IMR-90 (cell line): ENCODE results near the gene C13orf46. TPM values are rescaled to one million over a fixed set of nuclear protein-coding genes. Genes with fewer than 3 reads are reported as not detected.

Experiments used
- ATAC-seq: fragments of 200-7000 bp; cut with Tn5 transposase; 2 replicates; pipeline ENCODE4 v1.9.1; 2020; ENCODE audit warnings: low read depth, mild to moderate bottlenecking, moderate library complexity
- BruUV-seq: library from RNA; stranded (reverse); fragments of 400-500 nt; replicated peaks from 2 replicates; lab custom pipeline; 2021; lab: Mats Ljungman, UMichigan
- CTCF ChIA-PET: fragments of 300-600 bp; formaldehyde crosslinking; extraction: SDS; loops from one replicate; lab custom pipeline; 2021; ENCODE audit warnings: antibody characterized with exemption; lab: Yijun Ruan, JAX
- POLR2A ChIA-PET: fragments of 300-600 bp; sonication (Branson Sonifier 250); formaldehyde crosslinking; loops from one replicate; lab custom pipeline; 2022; ENCODE audit warnings: antibody characterized with exemption; ENCODE audit not compliant: unreplicated experiment; lab: Charles Lee
- DNase-seq: peaks from one replicate; pipeline ENCODE4 v3.0.0; 2013
- H2AFZ ChIP-seq: replicated peaks from 2 replicates; pipeline ENCODE3; 2013; ENCODE audit warnings: low read length, mild to moderate bottlenecking; ENCODE audit not compliant: poor library complexity
- H2AK5ac ChIP-seq: 2 replicates; pipeline ENCODE4 v1.6.1; 2013; ENCODE audit warnings: low read depth, low read length, inconsistent platforms
- H2AK9ac ChIP-seq: replicated peaks from 2 replicates; pipeline ENCODE3; 2013; ENCODE audit warnings: mild to moderate bottlenecking, low read depth, low read length, moderate library complexity; ENCODE audit not compliant: poor library complexity
- H2BK120ac ChIP-seq: 2 replicates; pipeline ENCODE4 v1.6.1; 2013; ENCODE audit warnings: low read depth, low read length, inconsistent platforms
- H2BK15ac ChIP-seq: 3 replicates; pipeline ENCODE4 v1.6.1; 2013; ENCODE audit warnings: low read depth, low read length, inconsistent platforms
- H2BK20ac ChIP-seq: 2 replicates; pipeline ENCODE4 v1.6.1; 2013; ENCODE audit warnings: low read depth, mild to moderate bottlenecking, inconsistent platforms, low read length, moderate library complexity
- H2BK5ac ChIP-seq: 2 replicates; pipeline ENCODE4 v1.6.1; 2013; ENCODE audit warnings: mild to moderate bottlenecking, low read depth, low read length, inconsistent platforms; ENCODE audit not compliant: poor library complexity, severe bottlenecking
- H3K14ac ChIP-seq: replicated peaks from 2 replicates; pipeline ENCODE4 v1.6.1; 2013; ENCODE audit warnings: low read depth, low read length, inconsistent platforms
- H3K18ac ChIP-seq: 2 replicates; pipeline ENCODE4 v1.6.1; 2013; ENCODE audit warnings: low read depth, low read length, control low read depth
- H3K23ac ChIP-seq: 2 replicates; pipeline ENCODE4 v1.6.1; 2013; ENCODE audit warnings: low read depth, low read length, inconsistent platforms
- H3K27ac ChIP-seq: 2 replicates; pipeline ENCODE4 v1.5.1; 2013; ENCODE audit warnings: mild to moderate bottlenecking, control low read depth, low read length; ENCODE audit not compliant: insufficient read depth
- H3K27me3 ChIP-seq: 2 replicates; pipeline ENCODE4 v1.6.1; 2013; ENCODE audit warnings: low read length; ENCODE audit not compliant: control insufficient read depth, insufficient read depth
- H3K36me3 ChIP-seq: 2 replicates; pipeline ENCODE4 v1.6.1; 2013; ENCODE audit warnings: low read length, mixed read lengths; ENCODE audit not compliant: control insufficient read depth, insufficient read depth
- H3K4ac ChIP-seq: 2 replicates; pipeline ENCODE4 v1.6.1; 2013; ENCODE audit warnings: low read depth, low read length, inconsistent platforms
- H3K4me1 ChIP-seq: 2 replicates; pipeline ENCODE4 v1.6.1; 2013; ENCODE audit warnings: low read length, mixed read lengths; ENCODE audit not compliant: control insufficient read depth, insufficient read depth
- H3K4me2 ChIP-seq: 2 replicates; pipeline ENCODE4 v1.6.1; 2013; ENCODE audit warnings: low read depth, mild to moderate bottlenecking, control low read depth, low read length, moderate library complexity
- H3K4me3 ChIP-seq: 2 replicates; pipeline ENCODE4 v1.5.1; 2013; ENCODE audit warnings: low read depth, mild to moderate bottlenecking, control low read depth, low read length, moderate library complexity; ENCODE audit not compliant: insufficient read depth
- H3K56ac ChIP-seq: 2 replicates; pipeline ENCODE4 v1.6.1; 2013; ENCODE audit warnings: low read length, inconsistent platforms; ENCODE audit not compliant: insufficient read depth; ENCODE audit errors: extremely low read depth
- H3K79me1 ChIP-seq, 2 experiments: 2 replicates each; pipeline ENCODE4 v1.6.1; 2013; ENCODE audit warnings: low read length in 2 of 2, inconsistent platforms in 1 of 2, low read depth in 1 of 2
- H3K9ac ChIP-seq: 2 replicates; pipeline ENCODE4 v1.6.1; 2013; ENCODE audit warnings: low read depth, low read length, control low read depth
- H3K9me1 ChIP-seq: 2 replicates; pipeline ENCODE4 v1.6.1; 2013; ENCODE audit warnings: low read length, inconsistent platforms; ENCODE audit not compliant: insufficient read depth
- H3K9me3 ChIP-seq: 2 replicates; pipeline ENCODE4 v1.6.1; 2013; ENCODE audit warnings: low read length; ENCODE audit not compliant: control insufficient read depth, insufficient read depth
- H4K20me1 ChIP-seq: 2 replicates; pipeline ENCODE4 v1.6.1; 2013; ENCODE audit warnings: low read length, inconsistent platforms; ENCODE audit not compliant: insufficient read depth
- H4K5ac ChIP-seq: 2 replicates; pipeline ENCODE4 v1.6.1; 2013; ENCODE audit warnings: mild to moderate bottlenecking, low read depth, low read length, control low read depth
- H4K8ac ChIP-seq, 2 experiments: 2 replicates each; pipeline ENCODE4 v1.6.1; 2013; ENCODE audit warnings: low read depth in 2 of 2, low read length in 2 of 2, control low read depth in 1 of 2, inconsistent platforms in 1 of 2
- H4K91ac ChIP-seq: 2 replicates; pipeline ENCODE4 v1.6.1; 2013; ENCODE audit warnings: low read depth, low read length, inconsistent platforms; ENCODE audit not compliant: insufficient read depth
- FOS ChIP-seq: fragments of 150-350 bp; IDR thresholded peaks from 2 replicates; pipeline ENCODE4 v1.6.1; 2016; ENCODE audit warnings: low read depth, low read length
- MXI1 ChIP-seq: IDR thresholded peaks from 2 replicates; pipeline ENCODE4 v1.6.1; 2012; ENCODE audit warnings: low read depth, mild to moderate bottlenecking, low read length, moderate library complexity, borderline replicate concordance
- NFE2L2 ChIP-seq: fragments of 150-350 bp; IDR thresholded peaks from 2 replicates; pipeline ENCODE4 v1.6.1; 2016; ENCODE audit warnings: low read depth, mild to moderate bottlenecking, low read length
- WGBS, 2 experiments: methylation state at CpG; one replicate each; pipeline versions ENCODE4 v1.1.5 to v1.1.7; 2013; ENCODE audit warnings: missing lambda C conversion rate in 2 of 2; ENCODE audit not compliant: insufficient read length in 1 of 2; ENCODE audit errors: extremely low coverage in 2 of 2; 5-methylcytosine and 5-hydroxymethylcytosine counted together
- dilution Hi-C: fragments of 300-500 bp; cut with HindIII; formaldehyde crosslinking; loops from one replicate; pipeline ENCODE4 v1.14.3; 2018; ENCODE audit warnings: low sequenced_read_pairs; ENCODE audit not compliant: unreplicated experiment
- in situ Hi-C: fragments of 300-500 bp; cut with MboI; formaldehyde crosslinking; loops from 3 replicates; pipeline ENCODE4 v1.14.3; 2019; ENCODE audit warnings: low sequenced_read_pairs, inconsistent platforms, mixed read lengths
- intact Hi-C: fragments of 100-400 bp; cut with micrococcal nuclease; formaldehyde crosslinking; loops from 2 replicates; pipeline ENCODE4 v1.10.0; 2022
- polyA plus RNA-seq, 3 experiments: library from polyadenylated mRNA; depleted of rRNA; stranded (reverse); fragments of >200 nt; gene quantifications; 2 replicates each; pipeline ENCODE4 v1.2.3, GENCODE V29; 2012; ENCODE audit warnings: low replicate concordance in 1 of 3
- total RNA-seq: library from RNA; depleted of rRNA; stranded (reverse); fragments of >200 nt; gene quantifications from 2 replicates; pipeline ENCODE4 v1.2.3, GENCODE V29; 2012
- TF ChIP-seq, protein P1 (sequence below): fragments of 150-350 bp; IDR thresholded peaks from 2 replicates; pipeline ENCODE4 v1.6.1; 2017; ENCODE audit warnings: mild to moderate bottlenecking, antibody characterized with exemption, low read length, low read depth

The C13orf46 gene
- total and polyA plus RNA-seq, 2 of the 4 experiments (the other 2 are of a cell fraction), result under 0.01 to 2.1 TPM

DNA sequence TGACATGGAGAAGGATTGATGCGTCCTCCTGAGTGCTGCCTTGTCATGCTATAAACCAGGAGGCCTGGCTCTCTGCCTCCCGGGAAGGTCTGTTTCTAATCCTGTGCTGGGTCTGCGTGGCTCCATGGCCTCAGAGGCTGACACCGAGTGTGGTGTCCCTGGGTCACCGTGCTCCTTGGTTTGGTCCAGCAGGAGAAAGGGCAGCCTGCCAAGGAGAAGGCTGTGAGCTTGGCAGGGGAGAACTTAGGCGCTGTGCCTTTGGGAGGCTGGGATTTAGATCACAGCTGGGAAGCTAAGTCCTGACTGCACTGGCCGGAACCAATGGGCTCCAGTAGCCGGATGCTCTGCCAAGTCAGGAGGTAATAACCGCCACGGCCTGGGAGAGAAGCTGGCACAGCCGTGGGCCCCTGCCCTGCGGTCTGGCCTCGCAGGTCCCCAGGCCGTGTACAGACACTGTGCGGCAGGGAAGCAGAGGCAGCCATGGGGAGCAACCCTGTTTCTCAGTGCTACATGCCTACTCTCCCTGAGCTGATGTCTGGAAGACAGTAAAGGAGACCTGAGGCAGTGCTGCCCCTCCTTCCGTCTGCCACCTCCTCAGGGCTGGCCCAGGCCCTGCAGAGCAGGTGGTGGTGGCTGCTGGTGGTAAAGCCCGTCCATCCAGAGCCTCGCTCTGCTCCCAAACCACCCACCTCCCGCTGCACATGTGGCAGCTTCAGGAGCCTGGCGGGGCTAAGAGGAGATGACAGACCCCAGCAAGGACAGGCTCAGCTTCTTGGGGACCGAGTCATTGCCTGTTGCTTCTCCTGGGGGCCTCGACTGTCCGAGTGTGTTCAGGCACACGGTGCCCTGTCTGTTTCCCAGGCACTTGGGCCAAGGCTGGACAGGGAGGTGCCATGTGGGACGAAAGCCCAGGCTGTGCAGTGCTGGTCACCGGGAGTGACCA lies 44.9 kb downstream of the C13orf46 start:
- Histone ChIP-seq H3K27ac (peak overlapping the region; percentile 71), H3K4ac (peak overlapping the region; percentile 99), H3K4me3 (no peak overlapping the region), H3K18ac (peak overlapping the region; percentile 62), H4K5ac (peak overlapping the region; percentile 28), H4K20me1 (0 out of 2 replicates have a peak, but pooled peaks cover 4% of the 10 kb centered on the region), H3K4me1 (peaks cover 29% of the 10 kb centered on the region), H3K4me2 (peak overlapping the region; percentile 3; the same call in 1 of the 2 replicates), H2BK20ac (peak overlapping the region; percentile 99), H2BK5ac (peak overlapping the region; percentile 89), H3K36me3 (no peaks in the 10 kb centered on the region), H2AK5ac (peak overlapping the region; percentile 100), H4K91ac (peak overlapping the region; percentile 99), H2BK15ac (peak overlapping the region; percentile 96; the same call in 2 of the 3 replicates), H3K56ac (peak overlapping the region; percentile 54), H2AFZ (peak overlapping the region; percentile 74), H3K9ac (peak overlapping the region; percentile 5; the same call in 1 of the 2 replicates), H2AK9ac (peak overlapping the region; percentile 86), H3K14ac (peak overlapping the region; percentile 98), H3K23ac (peak overlapping the region; percentile 97), H4K8ac (peak overlapping the region; percentile 91 to 99), H2BK120ac (peak overlapping the region; percentile 99), H3K27me3 (no peaks in the 10 kb centered on the region), H3K79me1 (peaks cover 0 to 51% of the 10 kb centered on the region in 2 experiments; a peak in 2 of 4 replicates), H3K9me1 (peaks cover 28% of the 10 kb centered on the region), H3K9me3 (no peaks in the 10 kb centered on the region)
- ATAC-seq, result peak; percentile 37
- BruUV-seq, result no TSS peak
- ChIA-PET CTCF (no interaction called here), POLR2A (no interaction called here)
- in situ Hi-C loops (no loop called here), dilution Hi-C loops (no loop called here), intact Hi-C loops (loop anchor here (1.0 kb wide), 1 partner anchor 66 kb away; no protein-coding TSS in a partner anchor)
- peak; percentile 69 for DNase-seq
- WGBS, 2 experiments, result 63% methylated on average over 16 of the region's 26 CpGs; no CpG with 5 or more reads in 1 of the 2 experiments
- TF ChIP-seq MXI1, result no peak
- no peak for TF ChIP-seq FOS
- no peak for TF ChIP-seq NFE2L2
- TF ChIP-seq, protein P1, sequence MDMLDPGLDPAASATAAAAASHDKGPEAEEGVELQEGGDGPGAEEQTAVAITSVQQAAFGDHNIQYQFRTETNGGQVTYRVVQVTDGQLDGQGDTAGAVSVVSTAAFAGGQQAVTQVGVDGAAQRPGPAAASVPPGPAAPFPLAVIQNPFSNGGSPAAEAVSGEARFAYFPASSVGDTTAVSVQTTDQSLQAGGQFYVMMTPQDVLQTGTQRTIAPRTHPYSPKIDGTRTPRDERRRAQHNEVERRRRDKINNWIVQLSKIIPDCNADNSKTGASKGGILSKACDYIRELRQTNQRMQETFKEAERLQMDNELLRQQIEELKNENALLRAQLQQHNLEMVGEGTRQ, result no peak
